BLaER1 treated with 17β-estradiol and CSF1 and Interleukin-3, amounts not matched to agents 10 nM and 100 nM (cell line): ENCODE results near the gene MEOX2.

Experiments used
- H3K27ac ChIP-seq, 11 experiments: shearing (Covaris generic); formaldehyde crosslinking; 2 replicates each; pipeline ENCODE4 v1.8.1; 2022
- H3K27me3 ChIP-seq, 11 experiments: shearing (Covaris generic); formaldehyde crosslinking; 2 replicates each; pipeline ENCODE4 v1.8.1; 2022
- H3K36me3 ChIP-seq, 11 experiments: shearing (Covaris generic); formaldehyde crosslinking; 2 replicates each; pipeline ENCODE4 v1.8.1; 2022
- H3K4me1 ChIP-seq, 10 experiments: shearing (Covaris generic); formaldehyde crosslinking; 2 replicates each; pipeline ENCODE4 v1.8.1; 2022
- H3K4me2 ChIP-seq, 11 experiments: shearing (Covaris generic); formaldehyde crosslinking; 2 replicates each; pipeline ENCODE4 v1.8.1; 2022
- H3K4me3 ChIP-seq, 10 experiments: shearing (Covaris generic); formaldehyde crosslinking; 2 replicates each; pipeline ENCODE4 v1.8.1; 2022
- H3K9ac ChIP-seq, 11 experiments: shearing (Covaris generic); formaldehyde crosslinking; 2 replicates each; pipeline ENCODE4 v1.8.1; 2022
- H3K9me3 ChIP-seq, 11 experiments: shearing (Covaris generic); formaldehyde crosslinking; replicated peaks in 1 of 11; 2 replicates each; pipeline ENCODE4 v1.8.1; 2022
- H4K20me1 ChIP-seq, 11 experiments: shearing (Covaris generic); formaldehyde crosslinking; 2 replicates each; pipeline ENCODE4 v1.8.1; 2022
- Cebpa-rat ChIP-seq, 11 experiments: shearing (Covaris generic); IDR thresholded peaks; 2 replicates each; pipeline ENCODE4 v1.8.1; 2022

MEOX2 gene

GRCh38 chr7:15626041-15626440 is 60.4 kb downstream of the MEOX2 start:
- Histone ChIP-seq H3K27ac (no peak overlapping the region), H3K9ac (no peak overlapping the region), H3K27me3 (no peaks in the 10 kb centered on the region), H3K36me3 (no peaks in the 10 kb centered on the region), H3K9me3 (no peaks in the 10 kb centered on the region), H3K4me1 (no peaks in the 10 kb centered on the region), H3K4me3 (no peak overlapping the region), H4K20me1 (no peaks in the 10 kb centered on the region), H3K4me2 (no peak overlapping the region)
- TF ChIP-seq Cebpa-rat (IDR thresholded peaks at IDR 0.05) = no peak

GRCh38 chr7:15625466-15625865 is 61.0 kb downstream of the MEOX2 start:
- no peak overlapping the region for H3K27ac ChIP-seq
- no peaks in the 10 kb centered on the region for H3K36me3 ChIP-seq
- H3K9ac ChIP-seq = no peak overlapping the region
- TF ChIP-seq Cebpa-rat (IDR thresholded peaks at IDR 0.05) = no peak
- no peak overlapping the region for H3K4me2 ChIP-seq
- no peak overlapping the region for H3K4me3 ChIP-seq
- no peaks in the 10 kb centered on the region for H3K9me3 ChIP-seq
- no peaks in the 10 kb centered on the region for H3K27me3 ChIP-seq
- no peaks in the 10 kb centered on the region for H3K4me1 ChIP-seq
- no peaks in the 10 kb centered on the region for H4K20me1 ChIP-seq

GRCh38 chr7:15621468-15621867 is 65.0 kb downstream of the MEOX2 start:
- H3K4me1 ChIP-seq = no peaks in the 10 kb centered on the region
- no peaks in the 10 kb centered on the region for H3K27me3 ChIP-seq
- TF ChIP-seq Cebpa-rat (IDR thresholded peaks at IDR 0.05) = no peak
- H3K4me3 ChIP-seq = no peak overlapping the region
- H3K27ac ChIP-seq = no peak overlapping the region
- no peaks in the 10 kb centered on the region for H4K20me1 ChIP-seq
- H3K9me3 ChIP-seq = no peaks in the 10 kb centered on the region
- no peak overlapping the region for H3K4me2 ChIP-seq
- H3K9ac ChIP-seq = no peak overlapping the region
- H3K36me3 ChIP-seq = no peaks in the 10 kb centered on the region

- H3K9me3 ChIP-seq = no peaks in the 10 kb centered on the region
- no peak overlapping the region for H3K9ac ChIP-seq
- no peak for TF ChIP-seq Cebpa-rat (IDR thresholded peaks at IDR 0.05)
- H3K27ac ChIP-seq = no peak overlapping the region
- no peak overlapping the region for H3K4me3 ChIP-seq
- no peaks in the 10 kb centered on the region for H4K20me1 ChIP-seq
- no peaks in the 10 kb centered on the region for H3K27me3 ChIP-seq
- no peaks in the 10 kb centered on the region for H3K4me1 ChIP-seq
- H3K36me3 ChIP-seq = no peaks in the 10 kb centered on the region
- no peak overlapping the region for H3K4me2 ChIP-seq
These were observed 65.8 kb downstream of the MEOX2 start for GRCh38 chr7:15620491-15621185.

- no peak overlapping the region for H3K9ac ChIP-seq
- no peak overlapping the region for H3K4me2 ChIP-seq
- H3K9me3 ChIP-seq = no peaks in the 10 kb centered on the region
- H3K4me1 ChIP-seq = no peaks in the 10 kb centered on the region
- H4K20me1 ChIP-seq = no peaks in the 10 kb centered on the region
- no peaks in the 10 kb centered on the region for H3K27me3 ChIP-seq
- no peak overlapping the region for H3K27ac ChIP-seq
- no peak overlapping the region for H3K4me3 ChIP-seq
- no peaks in the 10 kb centered on the region for H3K36me3 ChIP-seq
- no peak for TF ChIP-seq Cebpa-rat (IDR thresholded peaks at IDR 0.05)
These were observed 68.2 kb downstream of the MEOX2 start for GRCh38 chr7:15618275-15618674.

GRCh38 chr7:15612205-15612604 is 74.3 kb downstream of the MEOX2 start:
- H3K9me3 ChIP-seq = no peaks in the 10 kb centered on the region
- H4K20me1 ChIP-seq = no peaks in the 10 kb centered on the region
- no peak overlapping the region for H3K27ac ChIP-seq
- no peaks in the 10 kb centered on the region for H3K27me3 ChIP-seq
- no peak for TF ChIP-seq Cebpa-rat (IDR thresholded peaks at IDR 0.05)
- H3K4me1 ChIP-seq = no peaks in the 10 kb centered on the region
- no peak overlapping the region for H3K9ac ChIP-seq
- H3K36me3 ChIP-seq = no peaks in the 10 kb centered on the region
- no peak overlapping the region for H3K4me2 ChIP-seq
- H3K4me3 ChIP-seq = no peak overlapping the region

- H3K9me3 ChIP-seq = no peaks in the 10 kb centered on the region
- H3K36me3 ChIP-seq = no peaks in the 10 kb centered on the region
- H4K20me1 ChIP-seq = no peaks in the 10 kb centered on the region
- H3K4me3 ChIP-seq = no peak overlapping the region
- no peak for TF ChIP-seq Cebpa-rat (IDR thresholded peaks at IDR 0.05)
- no peaks in the 10 kb centered on the region for H3K4me1 ChIP-seq
- no peaks in the 10 kb centered on the region for H3K27me3 ChIP-seq
- H3K4me2 ChIP-seq = no peak overlapping the region
- H3K9ac ChIP-seq = no peak overlapping the region
- no peak overlapping the region for H3K27ac ChIP-seq
These were observed 76.0 kb downstream of the MEOX2 start for GRCh38 chr7:15610503-15610902.

GRCh38 chr7:15609287-15609686 is 77.2 kb downstream of the MEOX2 start:
- Histone ChIP-seq H3K4me2 (no peak overlapping the region), H3K27me3 (no peaks in the 10 kb centered on the region), H4K20me1 (no peaks in the 10 kb centered on the region), H3K9ac (no peak overlapping the region), H3K4me3 (no peak overlapping the region), H3K9me3 (no peaks in the 10 kb centered on the region), H3K27ac (no peak overlapping the region), H3K36me3 (no peaks in the 10 kb centered on the region), H3K4me1 (no peaks in the 10 kb centered on the region)
- TF ChIP-seq Cebpa-rat (IDR thresholded peaks at IDR 0.05) = no peak

GRCh38 chr7:15607529-15608210 is 78.8 kb downstream of the MEOX2 start:
- Histone ChIP-seq H3K36me3 (no peaks in the 10 kb centered on the region), H3K4me1 (no peaks in the 10 kb centered on the region), H3K9ac (no peak overlapping the region), H3K27ac (no peak overlapping the region), H3K4me3 (no peak overlapping the region), H3K4me2 (no peak overlapping the region), H4K20me1 (no peaks in the 10 kb centered on the region), H3K9me3 (no peaks in the 10 kb centered on the region), H3K27me3 (no peaks in the 10 kb centered on the region)
- TF ChIP-seq Cebpa-rat (IDR thresholded peaks at IDR 0.05) = no peak

GRCh38 chr7:15606561-15606960 is 79.9 kb downstream of the MEOX2 start:
- Histone ChIP-seq H3K4me3 (no peak overlapping the region), H3K36me3 (no peaks in the 10 kb centered on the region), H3K4me1 (no peaks in the 10 kb centered on the region), H3K27me3 (no peaks in the 10 kb centered on the region), H3K9me3 (no peaks in the 10 kb centered on the region), H3K27ac (no peak overlapping the region), H4K20me1 (no peaks in the 10 kb centered on the region), H3K4me2 (no peak overlapping the region), H3K9ac (no peak overlapping the region)
- TF ChIP-seq Cebpa-rat (IDR thresholded peaks at IDR 0.05) = no peak
